Stomach smooth muscle (tissue), 2 donors: ENCODE measurements around the gene PEPD.

ENCODE experiments used
- H3K27ac ChIP-seq: one replicate; pipeline ENCODE4 v1.7.0; 2013; ENCODE audit warnings: mild to moderate bottlenecking, low read length, inconsistent platforms
- H3K27me3 ChIP-seq, 2 donors: one replicate each; pipeline ENCODE4 v1.7.0; 2013; ENCODE audit warnings: low read length in 2 of 2; ENCODE audit not compliant: insufficient read depth in 2 of 2, control insufficient read depth in 1 of 2
- H3K36me3 ChIP-seq, 2 donors: one replicate each; pipeline ENCODE4 v1.7.0; 2013; ENCODE audit warnings: low read length in 2 of 2; ENCODE audit not compliant: control insufficient read depth in 2 of 2, insufficient read depth in 2 of 2
- H3K4me1 ChIP-seq: one replicate; pipeline ENCODE4 v1.7.0; 2013; ENCODE audit warnings: low read length; ENCODE audit not compliant: control insufficient read depth, insufficient read depth
- H3K4me3 ChIP-seq, 2 donors: one replicate each; pipeline ENCODE4 v1.7.0; 2013; ENCODE audit warnings: low read length in 2 of 2
- H3K9ac ChIP-seq, 2 donors: one replicate each; pipeline ENCODE4 v1.7.0; 2013; ENCODE audit warnings: low read length in 2 of 2, mild to moderate bottlenecking in 1 of 2
- H3K9me3 ChIP-seq, 2 donors: one replicate each; pipeline ENCODE4 v1.7.0; 2013; ENCODE audit warnings: low read length in 2 of 2; ENCODE audit not compliant: control insufficient read depth in 2 of 2
- donor health status: healthy.
- donor health status: Pancreatic carcinoma.

The PEPD gene

GRCh38 chr19:33408538-33409434 lies 112.8 kb downstream of the PEPD start:
- Histone ChIP-seq H3K36me3 (peaks cover 0 to 2% of the 10 kb centered on the region in 2 donors), H3K4me3 (no peak overlapping the region), H3K9ac (no peak overlapping the region), H3K9me3 (no peaks in the 10 kb centered on the region), H3K4me1 (peaks cover 21% of the 10 kb centered on the region), H3K27me3 (no peaks in the 10 kb centered on the region), H3K27ac (no peak overlapping the region)

DNA sequence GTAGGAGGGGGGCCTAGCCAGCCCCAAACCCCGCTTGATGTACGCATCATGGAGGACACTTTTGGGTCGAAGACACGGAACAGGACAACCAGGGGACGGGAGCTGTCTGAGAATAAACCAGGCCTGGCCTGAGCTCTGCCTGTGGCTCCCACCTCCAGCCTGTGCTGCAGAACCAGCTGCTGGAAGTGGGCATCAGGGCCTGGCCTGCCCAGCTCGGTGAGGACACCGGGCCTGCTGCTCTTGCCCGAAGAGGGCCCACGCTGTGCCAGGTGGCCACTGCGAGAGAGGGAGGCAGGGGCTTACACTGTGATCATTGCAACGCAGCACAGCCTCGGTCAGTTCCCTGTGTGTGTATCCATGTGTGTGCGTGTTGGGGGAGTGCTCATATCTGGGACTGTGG lies 113.5 kb downstream of the PEPD start:
- Histone ChIP-seq H3K36me3 (peaks cover 0 to 2% of the 10 kb centered on the region in 2 donors), H3K27ac (no peak overlapping the region), H3K27me3 (no peaks in the 10 kb centered on the region)

GRCh38 chr19:33407716-33408115 lies 113.9 kb downstream of the PEPD start:
- Histone ChIP-seq H3K36me3 (peaks cover 0 to 2% of the 10 kb centered on the region in 2 donors), H3K9ac (no peak overlapping the region), H3K4me3 (no peak overlapping the region), H3K27me3 (no peaks in the 10 kb centered on the region), H3K9me3 (no peaks in the 10 kb centered on the region), H3K27ac (no peak overlapping the region), H3K4me1 (peaks cover 21% of the 10 kb centered on the region)

More for the DNA sequence above, 113.5 kb downstream of the PEPD start:
- Histone ChIP-seq H3K4me1 (peaks cover 21% of the 10 kb centered on the region), H3K9me3 (no peaks in the 10 kb centered on the region), H3K9ac (no peak overlapping the region), H3K4me3 (no peak overlapping the region)

- no peak overlapping the region for H3K9ac ChIP-seq
- peaks cover 0 to 2% of the 10 kb centered on the region in 2 donors for H3K36me3 ChIP-seq
- H3K27ac ChIP-seq, result no peak overlapping the region
- H3K4me1 ChIP-seq, result peaks cover 21% of the 10 kb centered on the region
- no peaks in the 10 kb centered on the region for H3K27me3 ChIP-seq
- no peaks in the 10 kb centered on the region for H3K9me3 ChIP-seq
- H3K4me3 ChIP-seq, result no peak overlapping the region
These were observed 114.4 kb downstream of the PEPD start for GRCh38 chr19:33407140-33407551.

GRCh38 chr19:33406521-33407139 lies 115.0 kb downstream of the PEPD start:
- no peaks in the 10 kb centered on the region for H3K9me3 ChIP-seq
- H3K27ac ChIP-seq, result no peak overlapping the region
- H3K27me3 ChIP-seq, result no peaks in the 10 kb centered on the region
- peaks cover 21% of the 10 kb centered on the region for H3K4me1 ChIP-seq
- H3K36me3 ChIP-seq, result peaks cover 0 to 2% of the 10 kb centered on the region in 2 donors
- H3K4me3 ChIP-seq, result no peak overlapping the region
- H3K9ac ChIP-seq, result no peak overlapping the region

DNA sequence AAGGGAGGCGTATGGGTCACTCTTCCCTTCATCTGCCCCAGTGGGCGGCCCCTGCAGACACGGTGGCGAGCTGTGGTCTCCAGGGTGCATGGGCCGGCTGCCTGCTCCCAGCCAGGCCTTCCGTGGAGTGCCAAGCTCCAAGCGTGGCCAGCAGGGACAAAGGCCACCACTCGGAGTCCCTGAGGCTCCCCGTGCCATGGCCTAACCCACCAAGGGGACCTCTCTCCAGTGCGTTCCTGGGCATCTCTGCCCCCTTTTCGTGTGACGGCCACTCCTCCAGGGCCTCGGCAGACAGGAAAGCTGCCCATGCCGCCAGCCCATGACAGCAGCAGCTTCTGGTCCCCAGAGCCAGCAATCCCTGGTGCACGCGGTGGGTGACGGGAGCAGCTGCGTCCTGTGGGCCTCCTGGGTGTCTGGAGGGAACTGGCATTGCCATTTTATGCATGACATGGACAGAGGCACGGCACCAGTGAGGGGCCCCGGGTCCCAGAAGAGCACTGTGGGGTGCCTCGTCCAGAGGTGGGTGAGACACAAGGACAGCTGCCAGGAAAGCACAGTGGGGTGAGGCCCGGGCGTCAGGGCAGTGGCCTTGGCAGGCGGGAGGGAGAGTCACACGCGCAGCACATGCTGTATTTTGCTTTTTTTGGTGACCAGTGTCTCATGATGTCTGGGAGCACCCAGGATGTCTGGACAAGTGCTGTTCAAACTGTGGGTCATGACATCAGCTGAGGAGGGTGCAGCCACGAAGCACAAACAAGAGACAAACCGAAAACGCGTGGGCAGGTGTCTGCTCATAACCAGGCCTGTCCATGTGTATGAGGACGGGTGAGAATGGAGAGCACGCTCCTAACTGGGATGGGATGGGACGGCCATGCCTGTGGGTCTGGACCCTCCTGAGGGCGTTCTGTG lies 115.8 kb downstream of the PEPD start:
- no peak overlapping the region for H3K9ac ChIP-seq
- H3K27ac ChIP-seq, result no peak overlapping the region
- peaks cover 0 to 2% of the 10 kb centered on the region in 2 donors for H3K36me3 ChIP-seq

DNA sequence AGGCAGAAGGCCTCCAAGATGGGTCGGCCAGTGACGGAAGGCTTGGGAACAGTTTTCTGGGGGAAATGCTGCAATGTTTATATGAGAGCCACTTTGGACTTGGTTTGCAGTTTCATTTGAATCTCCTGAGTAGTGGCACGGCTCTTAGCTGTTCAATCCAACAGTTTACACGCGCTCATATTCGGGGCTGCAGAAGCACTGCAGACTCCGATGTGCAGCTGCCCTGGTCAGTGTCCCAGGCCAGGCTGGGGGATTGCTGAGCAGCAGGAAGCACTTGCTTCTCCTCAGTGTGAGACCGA lies 116.4 kb downstream of the PEPD start:
- H3K27ac ChIP-seq, result no peak overlapping the region
- no peaks in the 10 kb centered on the region for H3K9me3 ChIP-seq
- no peak overlapping the region for H3K4me3 ChIP-seq
- H3K4me1 ChIP-seq, result peaks cover 21% of the 10 kb centered on the region
- H3K36me3 ChIP-seq, result peaks cover 0 to 2% of the 10 kb centered on the region in 2 donors
- H3K9ac ChIP-seq, result no peak overlapping the region
- H3K27me3 ChIP-seq, result no peaks in the 10 kb centered on the region

More for the DNA sequence above, 115.8 kb downstream of the PEPD start:
- no peaks in the 10 kb centered on the region for H3K27me3 ChIP-seq
- H3K4me3 ChIP-seq, result no peak overlapping the region
- H3K4me1 ChIP-seq, result peaks cover 21% of the 10 kb centered on the region
- H3K9me3 ChIP-seq, result no peaks in the 10 kb centered on the region

DNA sequence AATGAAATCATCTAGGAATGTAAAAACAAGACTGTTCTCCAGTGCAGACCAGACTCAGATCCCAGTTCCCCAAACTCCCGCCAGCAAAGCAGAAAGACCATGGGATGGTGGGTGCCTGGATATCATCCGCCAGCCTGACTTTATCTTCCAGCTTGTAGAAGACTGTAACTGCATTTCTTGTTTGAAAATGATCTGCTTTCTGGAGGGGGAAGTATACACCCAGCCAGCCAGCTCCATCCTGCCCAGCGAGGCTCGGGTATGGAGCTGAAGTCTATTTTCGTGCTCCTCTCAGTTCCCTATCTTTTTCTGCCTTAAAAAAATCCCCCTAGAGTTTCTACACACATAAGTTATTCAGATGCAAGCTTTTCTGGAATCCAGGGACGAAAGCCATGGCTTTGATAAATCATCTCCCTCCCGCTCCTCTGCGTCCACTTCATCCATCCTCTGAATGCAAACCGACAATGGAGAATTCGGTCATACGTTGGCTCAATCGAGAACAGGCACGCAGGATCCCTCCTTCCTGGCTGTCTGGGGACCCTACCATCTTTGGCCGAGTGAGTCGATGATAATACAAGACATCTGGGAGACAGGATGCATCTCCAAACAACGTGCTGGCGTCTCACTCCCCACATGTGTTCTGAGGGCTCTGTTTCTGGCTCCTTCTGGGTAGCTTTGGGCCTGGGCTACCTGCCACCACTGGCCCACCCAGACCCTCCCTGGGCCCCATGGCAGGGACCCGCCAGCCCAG lies 116.9 kb downstream of the PEPD start:
- no peak overlapping the region for H3K4me3 ChIP-seq
- H3K9ac ChIP-seq, result peak overlapping the region in 1 of 2 donors; percentile 13
- H3K27ac ChIP-seq, result no peak overlapping the region

DNA sequence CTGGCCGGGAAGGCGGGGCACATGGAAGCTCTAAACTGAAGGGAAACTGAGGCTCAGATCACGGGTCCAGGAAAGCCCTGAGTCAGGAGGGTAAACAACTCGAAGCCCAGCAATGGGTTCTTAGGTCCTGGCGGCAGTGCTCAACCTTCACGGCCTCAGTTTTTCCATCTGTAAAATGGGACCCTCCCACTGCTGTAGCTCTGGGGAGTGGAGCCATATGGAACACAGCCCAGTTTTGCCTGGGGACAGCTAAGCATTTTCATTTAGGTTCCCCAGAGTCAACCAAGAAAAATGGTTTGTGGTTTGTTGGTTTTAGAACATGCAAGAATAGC lies 117.7 kb downstream of the PEPD start:
- no peak overlapping the region for H3K27ac ChIP-seq
- peaks cover 21% of the 10 kb centered on the region for H3K4me1 ChIP-seq
- H3K4me3 ChIP-seq, result no peak overlapping the region
- no peaks in the 10 kb centered on the region for H3K27me3 ChIP-seq
- H3K9me3 ChIP-seq, result no peaks in the 10 kb centered on the region
- no peaks in the 10 kb centered on the region for H3K36me3 ChIP-seq
- no peak overlapping the region for H3K9ac ChIP-seq

More for the DNA sequence above, 116.9 kb downstream of the PEPD start:
- no peaks in the 10 kb centered on the region for H3K9me3 ChIP-seq
- no peaks in the 10 kb centered on the region for H3K27me3 ChIP-seq
- H3K36me3 ChIP-seq, result no peaks in the 10 kb centered on the region
- peaks cover 21% of the 10 kb centered on the region for H3K4me1 ChIP-seq
